Activated naive CD8-positive, alpha-beta T cell treated with anti-CD3 and anti-CD28 coated beads for 36 hours (primary cell): Measurements from ENCODE around the gene FAM131C. TPM values are rescaled to one million over a fixed set of nuclear protein-coding genes. Genes with fewer than 3 reads are reported as not detected.

Experiments used
- DNase-seq: peaks from one replicate; pipeline ENCODE4 v3.0.0; 2021
- H3K27ac Mint-ChIP-seq: one replicate; pipeline ENCODE4 v1.8.0; 2022; ENCODE audit warnings: mild to moderate bottlenecking, moderate library complexity, mixed read lengths
- H3K27me3 Mint-ChIP-seq: one replicate; pipeline ENCODE4 v1.8.0; 2022; ENCODE audit warnings: mild to moderate bottlenecking, mixed read lengths
- H3K36me3 Mint-ChIP-seq: one replicate; pipeline ENCODE4 v1.8.0; 2021; ENCODE audit warnings: mild to moderate bottlenecking, mixed read lengths
- H3K4me1 Mint-ChIP-seq: one replicate; pipeline ENCODE4 v1.8.0; 2021; ENCODE audit warnings: mixed read lengths
- H3K4me3 Mint-ChIP-seq: one replicate; pipeline ENCODE4 v1.8.0; 2022; ENCODE audit warnings: mild to moderate bottlenecking, moderate library complexity, mixed read lengths
- H3K9me3 Mint-ChIP-seq: one replicate; pipeline ENCODE4 v1.8.0; 2022; ENCODE audit warnings: mixed read lengths
- total RNA-seq, 2 experiments: library from RNA; stranded (reverse); gene quantifications; one replicate each; pipeline ENCODE4 v1.2.3, GENCODE V29; 2021

The FAM131C gene
- total RNA-seq, 2 experiments from 2014 or later: 0.34 to 0.45 TPM

DNA sequence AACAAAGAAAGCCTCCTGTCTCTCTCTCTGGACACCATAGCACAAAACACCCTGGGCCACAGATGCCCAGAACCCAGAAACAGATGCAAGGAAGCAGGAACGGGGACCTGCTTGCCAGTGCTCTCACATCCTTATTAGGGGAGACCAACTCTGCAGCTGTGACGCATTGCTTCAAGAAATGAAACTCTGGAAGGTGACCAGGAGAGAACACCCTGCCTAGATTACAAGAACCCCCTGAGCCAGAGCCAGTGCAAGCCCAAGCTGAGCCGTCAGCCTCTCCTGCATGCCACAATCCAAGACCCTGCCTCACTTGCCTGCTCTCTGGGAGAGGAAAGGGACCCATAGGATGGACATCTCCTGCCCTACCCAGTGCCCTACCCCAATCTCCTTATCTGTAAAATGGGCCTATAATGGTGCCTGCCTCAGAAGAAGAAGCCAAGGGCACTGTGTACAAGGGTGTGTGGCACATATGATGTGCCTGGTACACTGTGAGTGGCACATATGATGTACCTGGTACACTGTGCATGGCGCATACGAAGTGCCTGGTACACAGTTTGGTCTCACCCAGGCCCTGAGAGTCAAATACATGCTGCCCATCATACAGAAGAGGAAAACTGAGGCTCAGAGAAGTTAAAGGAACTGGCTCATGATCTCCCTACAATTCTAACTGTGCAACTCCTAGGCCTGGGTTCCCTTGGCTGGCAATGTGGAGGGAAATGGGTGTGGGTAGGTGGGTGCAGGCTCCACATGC is 16.8 kb upstream of the FAM131C start:
- DNase-seq: no peak
- Mint-ChIP-seq H3K27ac (no peak overlapping the region), H3K4me3 (no peak overlapping the region), H3K9me3 (no peaks in the 10 kb centered on the region), H3K36me3 (no peaks in the 10 kb centered on the region), H3K4me1 (no peaks in the 10 kb centered on the region), H3K27me3 (no peaks in the 10 kb centered on the region)

DNA sequence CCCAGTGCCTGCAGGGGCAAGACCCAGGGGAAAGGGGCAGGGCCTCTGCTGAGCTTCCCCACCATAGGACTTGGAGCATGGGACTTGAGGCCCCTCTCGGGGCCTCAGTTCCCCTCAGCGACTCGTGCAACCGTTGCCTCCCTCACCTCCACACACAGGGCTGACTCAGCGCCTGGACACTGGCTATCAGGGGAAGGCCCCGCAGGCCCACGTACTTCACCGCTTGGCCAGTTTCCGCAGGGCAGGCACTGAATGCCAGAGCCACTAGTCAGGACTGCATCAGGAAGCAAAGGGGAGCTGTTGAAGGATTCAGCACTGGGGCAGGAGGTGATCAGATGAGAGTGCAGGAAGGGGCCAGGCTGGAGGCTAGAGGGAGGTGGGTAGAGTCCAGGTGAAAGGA is 15.5 kb upstream of the FAM131C start:
- no peak overlapping the region for H3K4me3 Mint-ChIP-seq
- no peak overlapping the region for H3K27ac Mint-ChIP-seq
- no peaks in the 10 kb centered on the region for H3K4me1 Mint-ChIP-seq
- no peak for DNase-seq
- H3K9me3 Mint-ChIP-seq: no peaks in the 10 kb centered on the region
- no peaks in the 10 kb centered on the region for H3K27me3 Mint-ChIP-seq
- no peaks in the 10 kb centered on the region for H3K36me3 Mint-ChIP-seq

DNA sequence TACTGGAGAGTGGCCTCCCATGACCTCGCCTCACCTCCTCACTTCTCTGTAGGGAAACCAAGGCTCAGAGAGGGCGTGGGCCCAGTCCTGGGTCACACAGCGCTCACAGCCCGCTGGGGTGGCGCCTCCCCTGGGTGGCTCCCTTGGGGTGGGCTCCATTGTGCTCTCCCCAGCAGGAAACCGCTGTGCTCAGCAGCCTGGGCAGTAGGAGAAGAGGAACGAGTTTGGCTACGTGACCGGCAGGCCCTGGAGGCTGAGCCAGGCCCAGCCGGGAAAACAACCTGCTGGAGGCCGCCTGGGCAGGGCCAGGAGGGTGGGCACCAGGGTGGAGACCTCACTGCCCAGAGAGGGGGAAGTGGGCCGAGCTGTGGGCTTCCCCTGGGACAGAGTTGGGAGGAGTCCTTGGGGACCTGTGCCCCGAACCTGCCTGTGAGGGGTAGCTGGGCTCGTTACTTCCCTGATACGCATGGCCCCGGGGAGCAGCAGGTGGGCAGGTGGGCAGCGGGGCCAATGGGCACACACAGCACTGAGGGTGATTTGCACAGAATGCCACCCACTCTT is 15.0 kb upstream of the FAM131C start:
- Mint-ChIP-seq H3K36me3 (no peaks in the 10 kb centered on the region), H3K9me3 (no peaks in the 10 kb centered on the region), H3K4me1 (no peaks in the 10 kb centered on the region), H3K27ac (no peak overlapping the region), H3K27me3 (no peaks in the 10 kb centered on the region), H3K4me3 (no peak overlapping the region)
- no peak for DNase-seq

DNA sequence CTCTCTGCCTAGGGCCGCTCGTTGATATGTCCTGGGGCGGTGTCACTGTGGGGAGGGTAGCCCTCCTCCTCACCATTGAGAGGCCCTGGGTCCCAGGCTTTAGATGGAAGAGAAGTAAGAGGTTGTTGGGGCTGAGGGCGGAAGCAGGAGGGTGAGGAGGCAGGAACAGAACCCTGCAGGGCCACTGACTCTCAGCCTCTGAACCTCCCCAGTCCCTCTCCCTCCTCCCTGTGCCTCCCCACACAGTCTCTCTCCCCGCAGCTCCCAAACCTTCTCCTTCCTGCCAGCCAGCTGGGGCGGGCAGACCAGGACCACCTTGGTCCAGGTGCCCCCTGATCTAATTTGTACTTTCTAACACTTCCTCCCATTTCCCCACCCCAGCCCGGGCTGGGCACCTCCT is 14.3 kb upstream of the FAM131C start:
- Mint-ChIP-seq H3K27me3 (no peaks in the 10 kb centered on the region), H3K36me3 (no peaks in the 10 kb centered on the region), H3K27ac (no peak overlapping the region), H3K4me3 (no peak overlapping the region), H3K4me1 (no peaks in the 10 kb centered on the region), H3K9me3 (no peaks in the 10 kb centered on the region)
- DNase-seq: no peak

DNA sequence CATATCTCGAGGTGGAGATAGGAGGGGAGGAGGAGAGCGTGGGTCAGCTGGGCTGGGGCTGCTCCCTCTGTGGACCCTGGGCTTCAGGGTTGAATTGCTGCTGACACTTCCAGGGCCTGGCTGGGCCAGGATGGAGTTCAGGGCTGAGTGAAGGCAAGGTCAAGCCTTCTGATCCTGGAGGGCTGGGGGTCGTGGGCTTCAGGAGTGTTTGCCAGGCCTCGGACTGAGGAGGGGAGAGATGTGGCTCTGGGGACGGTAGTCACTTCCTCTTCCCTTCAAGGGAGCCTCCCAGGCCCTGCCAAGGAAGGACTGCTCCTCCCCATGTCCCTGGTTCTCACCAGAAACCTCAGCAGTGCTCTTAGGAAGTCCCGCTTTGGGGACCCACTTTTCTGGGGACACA is 12.1 kb upstream of the FAM131C start:
- H3K4me3 Mint-ChIP-seq: no peak overlapping the region
- no peak for DNase-seq
- H3K27ac Mint-ChIP-seq: no peak overlapping the region
- no peaks in the 10 kb centered on the region for H3K27me3 Mint-ChIP-seq
- no peaks in the 10 kb centered on the region for H3K36me3 Mint-ChIP-seq
- no peaks in the 10 kb centered on the region for H3K9me3 Mint-ChIP-seq
- no peaks in the 10 kb centered on the region for H3K4me1 Mint-ChIP-seq

DNA sequence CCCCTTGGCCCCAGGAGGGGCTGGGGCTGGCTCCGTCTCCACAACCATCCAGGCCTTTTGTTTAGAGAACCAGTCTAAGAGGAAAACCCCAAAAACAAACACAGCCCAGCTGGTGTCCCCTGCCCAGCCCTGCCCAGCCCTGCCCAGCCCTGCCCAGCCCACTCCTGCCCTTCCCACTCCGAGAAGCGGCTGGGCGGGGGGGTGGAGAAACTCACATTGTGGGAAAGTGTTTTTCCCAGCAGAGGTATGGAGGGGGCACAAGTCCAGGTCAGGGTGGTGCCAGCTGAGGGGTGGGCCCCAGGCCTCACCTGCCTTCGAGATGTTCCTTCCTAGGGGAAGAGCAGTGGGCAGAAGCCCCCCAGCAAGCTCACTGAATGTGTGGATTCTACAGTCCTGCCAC is 10.0 kb upstream of the FAM131C start:
- Mint-ChIP-seq H3K9me3 (no peaks in the 10 kb centered on the region), H3K36me3 (no peaks in the 10 kb centered on the region), H3K4me3 (no peak overlapping the region), H3K4me1 (peaks cover 6% of the 10 kb centered on the region), H3K27me3 (no peaks in the 10 kb centered on the region), H3K27ac (no peak overlapping the region)
- no peak for DNase-seq

DNA sequence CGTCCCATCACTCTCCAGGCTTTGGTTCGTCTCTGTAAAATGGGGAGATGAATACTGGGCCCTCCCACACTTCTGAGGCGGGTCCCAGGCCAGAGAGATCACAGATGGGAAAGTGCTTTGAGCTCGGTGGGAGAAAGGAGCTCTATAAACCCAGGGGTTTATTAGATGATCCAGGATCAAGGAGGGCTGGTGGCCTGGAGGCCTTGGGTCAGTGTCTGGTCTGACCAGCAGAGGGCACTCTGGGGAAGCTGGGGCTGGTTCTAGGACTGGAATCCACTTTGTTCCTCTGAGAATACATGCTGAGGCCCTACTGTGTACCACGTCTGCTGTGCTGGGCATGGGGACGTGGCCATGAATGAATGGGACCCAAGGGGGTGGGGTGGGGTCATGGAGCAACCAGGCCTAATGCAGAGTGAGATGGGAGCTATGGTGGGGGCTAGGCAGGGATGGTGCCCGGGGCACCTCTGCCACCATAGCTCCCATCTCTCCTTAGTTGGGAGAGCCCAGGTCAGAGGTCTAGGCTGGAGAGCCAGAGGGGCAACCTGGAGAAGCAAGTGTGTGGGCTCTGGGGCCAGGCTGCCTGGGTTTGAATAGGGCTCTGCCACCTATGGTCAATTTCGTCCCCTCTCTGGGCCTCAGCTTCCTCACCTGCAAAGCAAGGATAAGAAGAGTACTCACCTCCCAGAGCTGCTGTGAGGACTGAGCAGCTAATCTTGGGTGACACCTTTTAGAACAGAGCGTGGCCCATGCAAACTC is 9.0 kb upstream of the FAM131C start:
- H3K27me3 Mint-ChIP-seq: no peaks in the 10 kb centered on the region
- no peak overlapping the region for H3K4me3 Mint-ChIP-seq
- no peaks in the 10 kb centered on the region for H3K9me3 Mint-ChIP-seq
- no peaks in the 10 kb centered on the region for H3K36me3 Mint-ChIP-seq
- DNase-seq: peak; percentile 59
- H3K4me1 Mint-ChIP-seq: peaks cover 6% of the 10 kb centered on the region
- H3K27ac Mint-ChIP-seq: no peak overlapping the region

DNA sequence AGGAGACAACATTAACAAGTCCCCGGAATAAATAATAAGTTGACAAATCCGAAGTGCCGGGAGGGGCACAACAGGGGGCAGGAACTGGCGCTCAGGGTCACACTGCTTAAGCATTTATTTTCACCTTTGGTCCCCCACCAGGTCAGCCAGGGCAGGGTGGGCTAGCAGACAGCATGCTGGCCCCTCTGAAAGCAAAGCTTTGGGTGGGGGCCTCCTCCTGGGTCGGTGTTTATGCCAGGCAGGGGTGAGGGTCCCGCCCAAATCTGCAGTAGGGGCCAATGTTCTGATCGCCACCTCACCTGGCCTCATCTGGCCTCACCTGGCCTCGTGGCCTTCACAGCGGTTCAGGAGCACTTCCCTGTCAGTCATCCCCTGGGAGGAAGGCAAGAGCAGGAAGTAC is 8.2 kb upstream of the FAM131C start:
- no peaks in the 10 kb centered on the region for H3K9me3 Mint-ChIP-seq
- no peak overlapping the region for H3K27ac Mint-ChIP-seq
- DNase-seq: no peak
- no peak overlapping the region for H3K4me3 Mint-ChIP-seq
- no peaks in the 10 kb centered on the region for H3K27me3 Mint-ChIP-seq
- peaks cover 6% of the 10 kb centered on the region for H3K4me1 Mint-ChIP-seq
- no peaks in the 10 kb centered on the region for H3K36me3 Mint-ChIP-seq

DNA sequence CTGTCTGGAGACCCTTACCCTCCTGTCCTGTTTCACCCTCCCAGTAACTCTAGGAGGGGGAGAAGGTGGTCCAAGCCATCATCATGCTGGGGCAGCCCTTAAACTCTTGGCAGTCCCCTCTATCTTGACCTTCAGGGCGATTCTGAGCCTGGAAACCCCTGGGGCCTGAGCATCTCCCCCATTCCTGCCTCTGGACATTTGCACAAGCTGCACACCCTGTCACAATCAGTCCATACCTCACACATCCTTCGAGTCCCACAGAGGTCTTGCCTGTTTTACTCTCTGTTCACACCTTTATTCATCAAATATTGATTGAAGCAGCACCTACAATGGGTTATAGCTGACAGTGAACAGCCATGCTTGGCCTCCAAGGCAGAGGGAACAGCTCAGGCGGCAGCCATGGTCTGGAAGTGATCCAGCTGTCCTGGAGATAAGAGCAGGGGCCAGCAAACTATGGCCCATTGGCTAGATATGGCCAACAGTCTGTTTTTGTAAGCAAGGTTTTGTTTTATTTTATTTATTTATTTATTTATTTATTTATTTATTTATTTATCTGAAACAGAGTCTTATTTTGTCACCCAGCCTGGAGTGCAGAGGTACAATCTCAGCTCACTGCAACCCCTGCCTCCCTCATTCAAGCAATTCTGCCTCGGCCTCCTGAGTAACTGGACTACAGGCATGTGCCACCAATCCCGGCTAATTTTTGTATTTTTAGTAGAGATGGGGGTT is 7.1 kb upstream of the FAM131C start:
- no peaks in the 10 kb centered on the region for H3K36me3 Mint-ChIP-seq
- H3K4me1 Mint-ChIP-seq: peaks cover 6% of the 10 kb centered on the region
- H3K27ac Mint-ChIP-seq: no peak overlapping the region
- DNase-seq: no peak
- no peaks in the 10 kb centered on the region for H3K27me3 Mint-ChIP-seq
- H3K9me3 Mint-ChIP-seq: no peaks in the 10 kb centered on the region
- no peak overlapping the region for H3K4me3 Mint-ChIP-seq

DNA sequence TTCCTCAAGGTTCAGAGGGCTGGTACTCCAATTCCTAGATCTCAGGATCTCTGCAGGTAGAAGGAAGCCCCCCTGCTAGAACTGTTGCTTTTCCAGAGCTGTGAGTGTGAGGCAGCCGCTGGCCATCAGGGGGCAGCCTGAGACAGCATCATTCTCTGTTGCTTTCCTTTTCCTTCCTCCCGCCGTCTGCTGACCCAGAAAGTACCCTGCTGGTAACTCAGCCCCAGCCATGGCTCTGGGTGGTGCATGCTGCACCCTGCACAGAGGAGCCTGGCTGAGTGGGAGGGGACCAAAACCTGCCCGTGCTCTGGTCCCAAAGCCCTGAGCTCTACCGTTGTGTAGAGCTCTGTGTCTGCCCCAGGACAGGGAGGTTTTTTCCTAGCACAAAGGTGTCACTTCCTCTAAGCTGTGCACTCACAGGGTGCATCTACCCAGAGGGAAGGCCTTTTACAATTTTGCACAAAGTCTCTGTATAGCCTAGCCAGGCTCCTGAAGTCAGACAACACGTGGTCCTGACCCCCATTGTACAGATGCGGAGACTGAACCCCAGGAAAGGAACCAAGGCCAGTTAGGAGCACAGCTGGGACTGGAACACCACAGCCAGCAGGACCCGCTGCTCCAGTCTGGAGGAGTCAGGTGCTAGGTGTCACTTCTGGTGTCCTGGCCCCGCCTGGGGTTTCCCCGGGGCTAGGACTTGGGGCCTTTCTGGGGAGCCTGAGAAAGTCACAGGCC is 5.6 kb upstream of the FAM131C start:
- Mint-ChIP-seq H3K4me1 (peaks cover 8% of the 10 kb centered on the region), H3K27ac (peak overlapping the region; percentile 63), H3K4me3 (peak overlapping the region; percentile 55), H3K9me3 (no peaks in the 10 kb centered on the region), H3K27me3 (peaks cover 5% of the 10 kb centered on the region), H3K36me3 (no peaks in the 10 kb centered on the region)
- peak; percentile 70 for DNase-seq

DNA sequence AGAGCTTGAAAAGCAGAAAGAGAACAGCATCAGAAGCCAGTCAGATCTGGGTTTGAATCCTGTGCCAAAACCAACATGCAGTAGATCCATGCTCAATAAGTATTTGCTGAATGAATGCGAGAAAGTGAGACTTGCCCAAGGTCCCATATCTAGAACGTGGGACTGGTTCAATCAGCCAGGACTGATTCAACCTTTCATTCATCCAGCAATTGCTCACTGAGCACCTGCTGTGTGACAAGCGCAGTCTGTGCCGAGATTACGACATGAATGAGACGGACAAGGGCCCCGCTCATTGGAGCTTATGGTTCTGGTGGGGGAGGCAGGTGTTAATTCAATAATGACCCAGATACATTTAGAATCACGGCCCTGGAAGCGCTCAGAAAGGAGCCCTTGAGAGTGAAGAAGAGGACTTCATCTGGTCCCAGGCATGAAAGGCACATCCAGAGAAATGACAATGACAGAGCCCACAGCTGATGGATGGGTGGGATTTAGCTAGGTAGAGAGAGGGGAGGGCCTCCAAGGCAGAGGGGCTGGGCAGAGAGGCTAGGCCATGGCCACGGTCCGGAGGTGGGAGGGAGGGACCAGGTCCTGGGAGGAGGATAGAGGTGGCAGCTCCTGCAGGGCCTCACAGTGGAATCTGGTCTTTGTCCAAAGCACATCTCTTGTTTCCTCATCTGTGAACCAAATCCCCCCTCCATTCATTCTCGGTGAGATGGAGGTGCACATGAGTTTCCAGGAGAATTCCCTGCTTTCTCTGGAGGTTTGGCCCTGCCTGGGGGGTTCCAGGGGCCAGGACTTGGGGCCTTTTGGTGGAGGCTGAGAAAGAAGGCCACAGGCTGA is 4.2 kb upstream of the FAM131C start:
- Mint-ChIP-seq H3K36me3 (no peaks in the 10 kb centered on the region), H3K27ac (no peak overlapping the region), H3K4me3 (no peak overlapping the region), H3K4me1 (peaks cover 12% of the 10 kb centered on the region), H3K27me3 (peaks cover 14% of the 10 kb centered on the region), H3K9me3 (no peaks in the 10 kb centered on the region)
- DNase-seq: no peak

DNA sequence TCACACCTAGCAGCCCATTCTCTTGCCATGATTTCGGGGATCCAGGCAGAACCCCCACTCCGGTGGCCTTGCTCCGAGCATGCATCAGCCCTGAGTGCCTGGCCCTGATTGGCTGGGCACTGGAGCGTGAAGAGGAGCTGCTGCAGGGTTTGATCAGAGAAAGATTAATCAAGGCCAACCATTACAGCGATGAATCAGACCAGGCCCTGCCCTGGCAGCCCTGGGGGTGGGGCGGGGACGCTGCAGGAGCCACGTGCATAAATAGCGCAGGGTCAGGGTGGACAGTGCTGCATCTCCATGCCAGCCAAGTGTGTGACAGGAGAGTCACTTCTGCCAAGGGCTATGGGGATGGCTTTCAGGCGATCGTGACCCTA is 3.4 kb upstream of the FAM131C start:
- Mint-ChIP-seq H3K36me3 (no peaks in the 10 kb centered on the region), H3K9me3 (no peaks in the 10 kb centered on the region), H3K4me1 (peaks cover 15% of the 10 kb centered on the region), H3K27ac (no peak overlapping the region), H3K27me3 (peaks cover 19% of the 10 kb centered on the region), H3K4me3 (no peak overlapping the region)
- DNase-seq: no peak

DNA sequence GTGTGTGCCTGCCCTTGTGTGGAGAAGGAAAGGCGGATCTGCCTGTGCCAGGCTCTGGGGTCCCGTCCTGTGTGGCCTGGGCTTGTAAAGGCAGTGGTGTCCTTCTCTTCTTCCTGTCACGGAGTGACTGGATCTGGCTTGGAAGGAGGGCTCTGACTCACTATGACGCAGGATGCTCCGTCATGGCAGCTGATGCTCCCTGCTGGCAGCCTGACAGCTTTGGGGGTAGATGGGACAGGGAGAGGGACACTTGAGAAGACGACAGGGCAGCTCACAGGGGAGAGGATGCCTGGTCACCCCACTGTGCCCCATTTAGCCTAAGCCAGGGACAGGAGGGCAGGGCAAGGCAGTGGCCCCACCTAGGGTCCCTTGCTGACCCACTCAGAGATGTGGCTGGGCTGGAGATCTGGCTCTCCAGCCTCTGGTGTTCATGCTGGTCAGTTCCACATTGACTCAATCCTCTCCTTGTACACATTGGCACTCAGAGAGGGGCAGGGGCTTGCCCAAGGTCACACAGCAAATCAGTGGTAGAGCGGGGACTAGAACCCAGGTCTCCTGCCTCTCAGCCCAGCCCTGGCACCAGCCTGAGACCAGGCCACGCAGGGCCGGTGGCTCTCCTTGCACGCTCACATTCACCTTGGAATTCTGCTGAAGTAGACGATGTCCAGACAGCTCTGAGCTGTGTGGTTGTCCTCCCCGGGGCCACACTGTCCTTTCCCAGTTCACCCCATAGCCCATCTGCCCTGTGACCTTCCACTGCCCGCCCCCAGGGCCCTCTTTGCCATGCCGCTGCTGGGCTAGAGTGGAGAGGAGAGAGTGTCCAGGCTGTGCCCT is 2.8 kb upstream of the FAM131C start:
- no peak overlapping the region for H3K27ac Mint-ChIP-seq
- H3K36me3 Mint-ChIP-seq: no peaks in the 10 kb centered on the region
- H3K27me3 Mint-ChIP-seq: peaks cover 23% of the 10 kb centered on the region
- no peak overlapping the region for H3K4me3 Mint-ChIP-seq
- H3K4me1 Mint-ChIP-seq: peaks cover 15% of the 10 kb centered on the region
- no peak for DNase-seq
- no peaks in the 10 kb centered on the region for H3K9me3 Mint-ChIP-seq
